Activated CD4-positive, alpha-beta memory T cell treated with anti-CD3 and anti-CD28 coated beads for 36 hours (primary cell): ENCODE measurements around the gene LPP. TPM values are rescaled to one million over a fixed set of nuclear protein-coding genes. Genes with fewer than 3 reads are reported as not detected.

ENCODE experiments used
- CTCF ChIA-PET: fragments of 350-600 bp; sonication (Branson Sonifier 250); formaldehyde crosslinking; loops from one replicate; lab custom pipeline; 2021; ENCODE audit warnings: antibody characterized with exemption, inconsistent platforms; lab: Charles Lee
- POLR2A ChIA-PET: fragments of 350-600 bp; sonication (Branson Sonifier 250); formaldehyde crosslinking; loops from one replicate; lab custom pipeline; 2021; ENCODE audit warnings: antibody characterized with exemption; lab: Charles Lee
- DNase-seq: peaks from one replicate; pipeline ENCODE4 v3.0.0-alpha.2; 2020
- H3K27ac Mint-ChIP-seq: one replicate; pipeline ENCODE4 v1.8.0; 2021; ENCODE audit warnings: mixed read lengths
- H3K27me3 Mint-ChIP-seq: one replicate; pipeline ENCODE4 v1.8.0; 2021; ENCODE audit warnings: mixed read lengths
- H3K36me3 Mint-ChIP-seq: one replicate; pipeline ENCODE4 v1.8.0; 2021; ENCODE audit warnings: mixed read lengths
- H3K4me1 Mint-ChIP-seq: one replicate; pipeline ENCODE4 v1.8.0; 2021; ENCODE audit warnings: low read depth, mixed read lengths
- H3K4me3 Mint-ChIP-seq: one replicate; pipeline ENCODE4 v1.8.0; 2021; ENCODE audit warnings: mild to moderate bottlenecking, mixed read lengths
- H3K9me3 Mint-ChIP-seq: one replicate; pipeline ENCODE4 v1.8.0; 2021; ENCODE audit warnings: mixed read lengths
- intact Hi-C: fragments of 100-400 bp; cut with micrococcal nuclease; formaldehyde crosslinking; loops from one replicate; pipeline ENCODE4 v1.15.1; 2023
- total RNA-seq, 2 experiments: library from RNA; stranded (reverse); gene quantifications; one replicate each; pipeline ENCODE4 v1.2.3, GENCODE V29; 2021

Gene LPP
- total RNA-seq, 2 experiments from 2014 or later = 41.0 to 43.6 TPM

DNA sequence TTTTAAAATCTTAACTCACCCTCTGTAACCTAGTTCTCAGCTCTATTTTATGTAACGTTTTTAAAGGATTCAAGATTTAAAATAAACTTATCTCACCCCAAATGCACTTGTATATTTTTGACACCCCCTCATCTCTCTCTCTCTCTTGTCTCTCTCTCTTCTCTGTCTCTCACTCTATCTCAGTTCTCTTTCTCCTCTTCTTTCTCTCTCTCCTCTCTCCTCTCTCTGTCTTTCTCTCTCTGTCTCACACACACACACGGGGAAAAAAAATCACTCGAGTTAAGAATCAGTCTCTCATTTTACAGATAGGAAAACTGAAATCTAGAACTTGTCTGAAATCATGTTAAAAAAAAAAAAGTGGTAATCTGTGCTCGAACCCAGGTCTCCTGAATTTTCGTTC lies 108.5 kb downstream of the LPP start:
- ChIA-PET CTCF (interaction anchor here (1.5 kb wide), 1 partner anchor 22 kb away, joined by 6 read pairs; no protein-coding TSS in a partner anchor), POLR2A (no interaction called here)
- H3K36me3 Mint-ChIP-seq = no peaks in the 10 kb centered on the region

DNA sequence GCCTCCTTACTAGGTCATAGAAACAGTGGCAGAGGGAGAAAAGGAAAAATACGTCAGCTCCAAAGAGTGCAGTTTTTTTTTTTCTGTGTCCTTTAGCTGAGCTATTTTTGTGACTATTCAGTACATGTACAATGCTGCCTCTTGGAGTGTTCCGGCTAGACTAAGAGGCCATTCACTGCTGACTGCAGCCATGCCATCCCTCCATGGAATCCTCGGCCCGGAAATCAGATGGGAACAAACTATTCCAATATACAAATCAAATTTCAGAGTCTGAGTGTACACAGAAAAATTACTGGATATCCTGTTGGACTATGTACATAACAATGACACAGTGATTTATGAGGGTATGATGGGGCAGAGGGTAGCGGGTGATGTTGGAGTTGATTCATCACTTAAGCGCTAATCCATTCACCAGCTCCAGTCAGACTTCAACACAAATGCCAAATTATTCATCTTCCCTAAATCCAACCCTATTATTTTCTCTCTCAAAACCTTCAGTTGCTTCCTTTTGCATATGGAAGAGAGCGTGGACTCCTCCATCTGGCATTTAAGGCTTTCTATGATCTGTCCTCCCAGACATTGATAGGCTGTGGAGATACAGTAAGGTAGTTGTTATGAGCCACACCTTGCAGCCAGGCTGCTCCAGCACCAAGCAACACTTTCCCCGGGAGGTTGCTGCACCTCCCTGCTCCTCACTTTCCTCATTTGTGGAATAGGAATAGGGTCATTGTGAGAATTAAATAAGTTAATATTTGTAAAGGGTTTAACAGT lies 109.1 kb downstream of the LPP start:
- no peak overlapping the region for H3K27ac Mint-ChIP-seq
- no peaks in the 10 kb centered on the region for H3K9me3 Mint-ChIP-seq
- no peak overlapping the region for H3K4me3 Mint-ChIP-seq
- no peaks in the 10 kb centered on the region for H3K36me3 Mint-ChIP-seq
- CTCF ChIA-PET = interaction anchor here (1.2 to 1.4 kb wide), 2 partner anchors 8 to 21 kb away, joined by 3 to 7 read pairs; no protein-coding TSS in a partner anchor
- H3K27me3 Mint-ChIP-seq = no peaks in the 10 kb centered on the region
- peaks cover 3% of the 10 kb centered on the region for H3K4me1 Mint-ChIP-seq
- intact Hi-C loops = no loop called here
- POLR2A ChIA-PET = no interaction called here
- DNase-seq = no peak

More for the DNA sequence above, 108.5 kb downstream of the LPP start:
- Mint-ChIP-seq H3K27me3 (no peaks in the 10 kb centered on the region), H3K4me3 (no peak overlapping the region), H3K27ac (no peak overlapping the region), H3K9me3 (no peaks in the 10 kb centered on the region), H3K4me1 (peaks cover 9% of the 10 kb centered on the region)
- intact Hi-C loops = no loop called here
- DNase-seq = no peak

DNA sequence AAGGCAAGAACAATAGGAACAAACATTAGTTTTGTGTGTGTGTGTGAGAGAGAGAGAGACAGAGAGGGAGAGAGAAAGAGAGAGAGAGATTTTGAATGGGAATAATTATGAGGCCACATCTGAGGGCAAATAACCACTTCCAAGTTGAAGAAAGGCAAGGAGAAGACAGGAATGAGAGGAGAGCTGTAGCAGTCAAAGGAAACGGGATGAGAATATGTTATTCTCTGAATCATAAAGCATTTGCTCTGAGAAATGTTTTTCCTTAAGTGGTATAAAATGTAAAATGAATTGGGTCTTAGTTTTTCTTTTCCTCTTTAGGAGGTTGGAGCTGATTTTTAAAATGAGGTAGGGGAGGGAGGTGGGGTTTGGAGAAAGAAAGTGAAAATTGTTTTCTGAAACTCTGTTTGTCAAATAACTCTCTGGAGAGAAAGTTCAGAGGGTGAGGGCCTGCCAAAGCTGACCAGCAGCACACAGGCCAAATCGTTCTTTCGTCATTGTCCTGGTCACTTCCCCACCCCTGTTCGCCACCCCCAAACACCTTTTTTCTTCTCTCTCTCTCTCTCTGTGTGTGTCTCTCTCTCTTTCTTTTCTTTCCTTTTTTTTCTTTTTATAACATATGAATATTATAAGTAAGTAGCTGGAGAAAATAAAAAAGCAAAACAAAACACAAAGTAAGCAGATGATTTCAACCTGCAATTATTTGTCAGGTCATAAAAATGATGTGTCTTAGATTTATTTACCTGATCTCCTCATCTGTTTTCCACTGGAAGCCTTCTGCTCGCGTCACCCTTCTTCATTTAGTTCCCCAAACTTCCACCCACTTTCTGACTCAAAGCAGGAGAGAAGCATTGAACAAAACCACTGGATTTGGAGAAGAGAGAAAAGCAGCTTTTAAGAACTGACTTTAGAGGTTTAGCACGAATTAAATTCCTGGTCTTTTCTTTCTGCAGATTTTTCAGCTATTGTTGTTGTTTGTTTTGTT lies 110.6 kb downstream of the LPP start:
- Mint-ChIP-seq H3K27ac (no peak overlapping the region), H3K4me1 (no peaks in the 10 kb centered on the region), H3K9me3 (no peaks in the 10 kb centered on the region), H3K27me3 (no peaks in the 10 kb centered on the region), H3K36me3 (no peaks in the 10 kb centered on the region), H3K4me3 (no peak overlapping the region)
- intact Hi-C loops = no loop called here
- POLR2A ChIA-PET = interaction anchor here (1.4 kb wide), 1 partner anchor 10 kb away, joined by 3 read pairs; no protein-coding TSS in a partner anchor
- CTCF ChIA-PET = interaction anchor here (1.2 to 1.4 kb wide), 2 partner anchors 9 to 20 kb away, joined by 3 to 7 read pairs; no protein-coding TSS in a partner anchor
- DNase-seq = no peak

DNA sequence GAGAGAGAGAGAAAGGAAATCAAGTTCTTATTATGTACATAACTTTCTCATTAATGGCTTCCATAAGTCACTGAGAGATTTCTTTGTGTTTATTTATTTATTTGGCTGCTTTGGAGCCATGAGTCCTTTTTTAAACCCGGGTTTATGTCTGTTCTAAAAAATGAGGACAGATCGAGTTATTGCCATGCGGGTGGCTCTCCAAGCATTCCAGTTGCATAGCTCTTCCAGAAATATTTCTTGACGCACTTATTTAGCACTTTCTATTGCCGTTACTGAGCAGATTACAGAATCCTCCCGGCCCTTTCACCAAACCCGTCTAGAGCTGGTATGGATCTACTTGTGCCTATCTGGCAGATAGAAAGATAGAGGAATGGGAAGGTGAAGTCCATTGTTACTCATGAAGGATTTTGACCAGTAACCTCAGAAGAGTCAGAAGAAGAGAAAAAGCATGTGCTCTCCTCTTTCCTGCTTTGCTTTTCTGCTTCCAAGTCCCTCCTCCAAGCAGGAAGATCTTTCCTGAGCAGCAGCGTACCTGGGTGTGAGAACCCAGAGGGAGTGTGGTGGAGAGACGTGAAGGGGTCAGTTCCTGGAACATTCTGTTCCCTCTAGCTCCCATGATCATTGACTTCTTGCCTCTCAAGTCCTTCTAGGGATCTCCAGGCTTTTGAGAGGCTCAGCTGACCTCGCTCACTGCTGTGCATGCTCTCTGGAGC lies 112.8 kb downstream of the LPP start:
- DNase-seq = no peak
- Mint-ChIP-seq H3K9me3 (no peaks in the 10 kb centered on the region), H3K36me3 (peaks cover under 1% of the 10 kb centered on the region), H3K27me3 (no peaks in the 10 kb centered on the region), H3K4me3 (no peak overlapping the region), H3K4me1 (peaks cover 18% of the 10 kb centered on the region), H3K27ac (no peak overlapping the region)
- ChIA-PET POLR2A (interaction anchor here (0.8 kb wide), 1 partner anchor 494 kb away, joined by 3 read pairs; no protein-coding TSS in a partner anchor), CTCF (no interaction called here)
- intact Hi-C loops = no loop called here

DNA sequence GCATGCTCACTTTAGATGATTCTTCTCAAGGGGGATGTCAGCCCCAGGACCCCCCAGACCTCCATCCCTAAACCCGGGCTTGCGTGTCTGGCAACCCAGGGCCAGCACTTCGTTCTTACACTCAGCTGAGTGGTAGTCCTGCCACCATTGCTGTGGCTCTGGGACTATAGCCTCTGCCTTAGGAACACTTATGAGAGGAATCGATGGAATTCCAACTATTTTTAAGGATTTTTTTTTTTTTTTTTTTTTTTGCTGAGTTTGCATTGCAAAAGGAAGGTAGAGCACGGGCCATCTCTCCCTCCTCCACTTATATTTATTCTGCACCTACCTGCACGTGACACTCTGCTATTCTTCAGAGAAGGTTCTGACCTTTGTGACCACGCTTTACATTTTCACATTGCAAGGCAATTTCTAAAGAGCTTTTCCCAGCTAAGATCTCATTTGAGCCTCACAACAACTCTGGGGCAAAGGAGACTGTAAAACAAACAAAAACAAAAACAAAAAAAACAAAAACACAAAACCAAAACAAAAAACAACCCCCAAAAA lies 113.9 kb downstream of the LPP start:
- POLR2A ChIA-PET = no interaction called here
- CTCF ChIA-PET = interaction anchor here (1.3 kb wide), 1 partner anchor 16 kb away, joined by 3 read pairs; no protein-coding TSS in a partner anchor
- Mint-ChIP-seq H3K27ac (no peak overlapping the region), H3K27me3 (no peaks in the 10 kb centered on the region), H3K4me3 (no peak overlapping the region), H3K36me3 (peaks cover 1% of the 10 kb centered on the region), H3K4me1 (peaks cover 28% of the 10 kb centered on the region), H3K9me3 (no peaks in the 10 kb centered on the region)
- no peak for DNase-seq
- intact Hi-C loops = no loop called here

DNA sequence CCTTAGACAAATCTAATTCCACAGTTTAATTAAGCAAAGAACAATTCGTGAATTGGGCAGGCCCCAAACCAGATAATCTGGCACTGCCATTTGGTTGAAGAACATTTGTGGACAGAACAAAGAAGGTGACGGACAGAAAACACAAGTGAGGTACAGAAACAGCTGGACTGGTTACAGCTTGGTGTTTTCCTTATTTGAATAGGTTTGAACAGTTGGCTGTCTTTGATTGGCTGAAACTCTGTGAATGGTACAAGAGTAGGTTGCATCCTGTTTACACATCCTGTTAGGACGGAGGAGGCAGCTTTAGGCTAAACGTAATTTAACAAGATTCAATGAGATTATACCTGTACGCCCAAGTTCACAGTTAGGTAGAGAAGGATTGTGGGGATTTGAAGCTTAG lies 114.4 kb downstream of the LPP start:
- H3K27me3 Mint-ChIP-seq = no peaks in the 10 kb centered on the region
- intact Hi-C loops = no loop called here
- H3K4me1 Mint-ChIP-seq = peaks cover 33% of the 10 kb centered on the region
- no peak overlapping the region for H3K27ac Mint-ChIP-seq
- no peaks in the 10 kb centered on the region for H3K9me3 Mint-ChIP-seq
- POLR2A ChIA-PET = no interaction called here
- peaks cover 1% of the 10 kb centered on the region for H3K36me3 Mint-ChIP-seq
- no peak for DNase-seq
- H3K4me3 Mint-ChIP-seq = no peak overlapping the region
- CTCF ChIA-PET = interaction anchor here (1.0 to 1.3 kb wide), 2 partner anchors 10 to 16 kb away, joined by 3 read pairs; no protein-coding TSS in a partner anchor

DNA sequence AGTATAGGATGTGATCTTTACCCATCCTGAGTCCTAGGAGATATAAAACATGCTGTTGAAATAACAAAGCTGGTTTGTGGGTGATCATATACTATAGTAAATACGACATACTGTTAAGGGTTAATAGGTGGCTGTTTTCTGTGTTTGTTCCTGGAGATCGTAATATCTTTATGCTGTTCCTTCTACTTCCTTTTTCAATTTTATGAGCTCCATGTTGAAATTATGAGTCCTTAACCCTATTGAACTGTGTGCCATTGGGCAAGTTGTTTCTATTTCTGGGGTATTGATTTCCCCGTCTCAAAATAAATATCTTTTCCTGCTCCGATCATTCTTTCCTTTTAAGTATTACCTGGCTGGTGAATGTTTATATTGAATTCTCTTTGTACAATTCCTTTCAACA lies 115.1 kb downstream of the LPP start:
- peaks cover 34% of the 10 kb centered on the region for H3K4me1 Mint-ChIP-seq
- H3K36me3 Mint-ChIP-seq = peaks cover 1% of the 10 kb centered on the region
- ChIA-PET CTCF (interaction anchor here (1.0 kb wide), 1 partner anchor 9 kb away, joined by 3 read pairs; no protein-coding TSS in a partner anchor), POLR2A (no interaction called here)
- no peak for DNase-seq
- H3K9me3 Mint-ChIP-seq = no peaks in the 10 kb centered on the region
- intact Hi-C loops = no loop called here
- H3K27ac Mint-ChIP-seq = no peak overlapping the region
- no peak overlapping the region for H3K4me3 Mint-ChIP-seq
- H3K27me3 Mint-ChIP-seq = no peaks in the 10 kb centered on the region

DNA sequence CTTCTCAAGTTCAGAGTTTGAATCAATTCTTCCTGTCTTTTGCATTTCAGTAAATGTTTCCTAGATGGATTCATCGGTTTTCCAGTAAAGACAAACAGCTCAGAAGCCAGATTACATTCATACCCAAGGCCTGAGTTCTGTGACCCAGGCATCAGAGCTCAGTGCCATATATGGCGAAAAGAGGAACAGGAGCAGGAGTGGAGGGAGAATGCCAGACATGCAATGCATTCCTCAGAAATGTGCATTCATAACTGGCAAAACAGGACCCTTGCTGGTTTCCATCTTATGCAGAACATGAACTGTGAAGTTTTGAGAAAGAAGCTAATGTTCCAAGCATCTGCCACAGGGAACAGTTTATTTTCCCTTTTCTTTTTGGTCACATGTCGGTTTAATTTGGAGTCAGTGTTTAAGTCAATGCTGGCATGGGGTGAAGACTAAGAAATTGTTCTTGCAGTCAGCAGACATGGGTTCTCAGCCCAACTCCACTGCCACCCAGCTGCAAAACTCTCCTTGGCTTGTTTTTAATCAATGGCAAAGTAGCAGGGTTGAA lies 116.5 kb downstream of the LPP start:
- no peaks in the 10 kb centered on the region for H3K9me3 Mint-ChIP-seq
- peaks cover 34% of the 10 kb centered on the region for H3K4me1 Mint-ChIP-seq
- peaks cover 1% of the 10 kb centered on the region for H3K36me3 Mint-ChIP-seq
- CTCF ChIA-PET = no interaction called here
- H3K27me3 Mint-ChIP-seq = no peaks in the 10 kb centered on the region
- intact Hi-C loops = no loop called here
- POLR2A ChIA-PET = no interaction called here
- DNase-seq = no peak
- no peak overlapping the region for H3K4me3 Mint-ChIP-seq
- no peak overlapping the region for H3K27ac Mint-ChIP-seq

DNA sequence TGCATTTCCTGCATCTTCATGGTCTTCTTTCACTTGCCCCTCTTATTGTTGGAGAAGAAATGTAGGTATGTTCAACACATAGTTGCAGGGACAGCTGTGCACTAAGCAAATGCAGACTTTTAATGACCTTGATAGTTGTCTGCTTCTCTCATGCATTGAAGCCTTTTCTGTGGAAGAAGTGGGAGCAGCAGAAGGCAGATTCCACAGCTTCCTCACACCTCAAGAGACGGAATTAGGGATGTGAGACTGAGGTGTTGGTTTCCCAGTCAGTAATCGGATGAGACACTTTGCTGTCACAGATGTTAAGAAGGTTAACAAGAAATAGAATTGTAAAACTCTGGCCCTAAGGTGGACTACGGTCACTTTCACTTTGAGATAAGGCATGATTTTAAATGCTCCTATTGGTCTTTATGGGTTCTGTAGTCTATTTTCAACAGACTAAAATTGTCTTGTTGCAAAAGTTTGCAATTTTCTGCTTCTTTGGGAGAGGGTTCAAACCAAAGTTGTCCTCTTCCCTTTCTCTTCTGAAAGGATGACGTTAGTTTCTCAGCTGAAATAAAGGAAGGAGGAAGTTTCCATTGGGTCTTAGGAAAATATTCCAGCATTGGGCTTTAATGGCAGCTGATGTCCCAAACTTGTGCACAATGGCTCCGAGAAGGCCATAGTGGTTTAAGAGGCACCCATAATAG lies 117.4 kb downstream of the LPP start:
- no peak overlapping the region for H3K27ac Mint-ChIP-seq
- CTCF ChIA-PET = interaction anchor here (0.7 kb wide), 1 partner anchor 531 kb away, joined by 3 read pairs; no protein-coding TSS in a partner anchor
- H3K36me3 Mint-ChIP-seq = peaks cover 1% of the 10 kb centered on the region
- no peaks in the 10 kb centered on the region for H3K9me3 Mint-ChIP-seq
- H3K27me3 Mint-ChIP-seq = no peaks in the 10 kb centered on the region
- H3K4me1 Mint-ChIP-seq = peaks cover 34% of the 10 kb centered on the region
- H3K4me3 Mint-ChIP-seq = no peak overlapping the region
- intact Hi-C loops = no loop called here
- DNase-seq = no peak
- POLR2A ChIA-PET = interaction anchor here (0.5 kb wide), 1 partner anchor 385 kb away, joined by 3 read pairs; no protein-coding TSS in a partner anchor

DNA sequence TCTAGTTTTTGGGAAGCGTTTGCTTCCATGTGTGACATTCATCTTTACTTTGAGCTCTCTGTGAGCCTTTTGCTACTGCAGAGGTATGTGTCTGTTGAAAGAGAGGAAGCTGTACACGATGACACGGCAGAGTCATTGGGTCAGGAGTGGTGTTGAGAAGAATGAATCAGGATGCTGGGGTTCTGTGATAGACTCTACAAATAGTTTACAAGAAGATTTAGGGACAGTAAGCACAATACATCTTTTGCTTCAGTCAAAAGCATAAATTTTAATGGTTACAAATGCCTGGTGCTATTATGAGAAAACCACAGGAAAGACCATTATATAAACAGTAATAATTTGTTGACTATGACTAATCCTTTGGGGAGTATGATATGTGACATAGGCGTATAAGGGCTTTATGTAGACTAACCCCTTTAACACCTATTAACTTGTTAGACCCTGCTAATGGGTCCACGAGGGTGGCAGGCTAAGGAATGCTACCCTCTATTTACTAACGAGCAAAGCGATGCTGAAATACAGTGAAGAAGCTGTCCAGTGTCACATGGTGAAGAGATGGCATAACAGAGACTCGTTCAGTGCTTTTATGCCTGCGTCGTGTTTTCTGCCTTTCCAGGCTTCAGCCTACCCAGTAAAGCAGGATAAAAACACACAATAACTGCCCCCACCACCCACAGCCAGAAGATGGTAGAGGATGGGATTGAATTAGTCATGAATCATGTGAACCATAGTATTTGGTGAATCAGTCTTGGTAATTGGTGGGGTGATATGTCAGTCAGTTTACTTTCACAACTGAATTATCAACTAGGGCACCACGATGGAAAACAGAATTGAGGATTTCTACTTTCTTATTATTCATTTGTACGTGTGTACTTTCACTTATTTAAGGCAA lies 118.8 kb downstream of the LPP start:
- no peak for DNase-seq
- H3K4me3 Mint-ChIP-seq = no peak overlapping the region
- H3K9me3 Mint-ChIP-seq = no peaks in the 10 kb centered on the region
- H3K36me3 Mint-ChIP-seq = peaks cover 1% of the 10 kb centered on the region
- POLR2A ChIA-PET = interaction anchor here (0.6 kb wide), 1 partner anchor 8 kb away, joined by 6 read pairs; no protein-coding TSS in a partner anchor
- CTCF ChIA-PET = interaction anchor here (0.7 kb wide), 1 partner anchor 532 kb away, joined by 3 read pairs; no protein-coding TSS in a partner anchor
- H3K27me3 Mint-ChIP-seq = no peaks in the 10 kb centered on the region
- H3K4me1 Mint-ChIP-seq = peaks cover 34% of the 10 kb centered on the region
- H3K27ac Mint-ChIP-seq = no peak overlapping the region
- intact Hi-C loops = loop anchor here (2.0 kb wide), 1 partner anchor 18 kb away; no protein-coding TSS in a partner anchor
